Stomach (tissue), 19 donors: ENCODE data around the gene CST7. TPM values are rescaled to one million over a fixed set of nuclear protein-coding genes. Genes with fewer than 3 reads are reported as not detected.

ENCODE experiments used
- DNase-seq, 2 donors: peaks; one replicate each; pipeline versions ENCODE4 v3.0.0 to v3.0.0-alpha.2; 2013 to 2019
- H3K27ac ChIP-seq, 5 donors: fragments of 200-600 bp in 4 of 5; sonication (generic) in 4 of 5; one replicate each; pipeline ENCODE4 v1.5.1; 2013 to 2019; ENCODE audit warnings: mild to moderate bottlenecking in 1 of 5, moderate library complexity in 1 of 5
- H3K27me3 ChIP-seq, 3 donors: fragments of 200-600 bp; sonication (generic); one replicate each; pipeline ENCODE4 v1.5.1; 2017 to 2019; ENCODE audit warnings: mixed run types in 1 of 3
- H3K36me3 ChIP-seq, 4 donors: fragments of 200-600 bp; sonication (generic); 1 replicate in 3 of 4; 2 replicates in 1 of 4; pipeline ENCODE4 v1.5.1; 2016 to 2019
- H3K4me1 ChIP-seq, 4 donors: fragments of 200-600 bp; sonication (generic); one replicate each; pipeline ENCODE4 v1.5.1; 2016 to 2019
- H3K4me3 ChIP-seq, 4 donors: fragments of 200-600 bp; sonication (generic) in 3 of 4; one replicate each; pipeline ENCODE4 v1.5.1; 2016 to 2019; ENCODE audit warnings: mild to moderate bottlenecking in 1 of 4
- H3K9me3 ChIP-seq, 4 donors: fragments of 200-600 bp; sonication (generic); one replicate each; pipeline ENCODE4 v1.5.1; 2016 to 2019
- CTCF ChIP-seq, 7 experiments: fragments of 450-650 bp in 4 of 7; fragments of 200-600 bp in 3 of 7; sonication (generic) in 3 of 7; IDR thresholded peaks; one replicate each; pipeline ENCODE4 v1.5.1; 2016 to 2019; ENCODE audit warnings: antibody characterized with exemption in 7 of 7, control low read depth in 2 of 7, mild to moderate bottlenecking in 1 of 7
- EP300 ChIP-seq: sonication (generic); formaldehyde crosslinking; IDR thresholded peaks from one replicate; pipeline ENCODE4 v1.6.1; 2017; ENCODE audit warnings: antibody characterized with exemption
- POLR2A ChIP-seq, 4 donors: fragments of 450-650 bp; IDR thresholded peaks; one replicate each; pipeline ENCODE4 v1.6.1; 2016; ENCODE audit warnings: antibody characterized with exemption in 4 of 4, control low read depth in 2 of 4, mild to moderate bottlenecking in 1 of 4, moderate library complexity in 1 of 4
- POLR2AphosphoS5 ChIP-seq, 3 donors: sonication (generic); formaldehyde crosslinking; IDR thresholded peaks; one replicate each; pipeline ENCODE4 v1.6.1; 2016; ENCODE audit warnings: antibody characterized with exemption in 3 of 3
- WGBS, 5 donors: extraction: QIAGEN DNeasy Blood & Tissue Kit in 3 of 5; methylation state at CpG; one replicate each; pipeline versions ENCODE4 v1.1.5 to v1.1.7; 2013 to 2018; 5-methylcytosine and 5-hydroxymethylcytosine counted together
- intact Hi-C: fragments of 100-400 bp; cut with DNase I; formaldehyde crosslinking; loops from one replicate; pipeline ENCODE4 v1.15.1; 2023; ENCODE audit warnings: low total_unique reads
- long read RNA-seq, 10 donors: transcript quantifications; one replicate each; lab custom pipeline, GENCODE V29; 2026
- polyA plus RNA-seq, 3 donors: library from polyadenylated mRNA; stranded (reverse); fragments of 200-250 nt; gene quantifications; one replicate each; pipeline ENCODE4 v1.2.3, GENCODE V29; 2013
- total RNA-seq, 5 donors: library from RNA; depleted of rRNA; stranded (reverse); fragments of >200 nt; gene quantifications; one replicate each; pipeline versions ENCODE4 v1.1.0 to v1.2.3, GENCODE V29; 2014 to 2016
- donor health status: healthy with polysubstance abuse.
- donor health status: Bipolar disorder and iron deficiency.
- donor health status: healthy.

The CST7 gene
- total RNA-seq (1 to 10 TPM in 3 of 5 donors, under 1 TPM in 1, not detected in 1; 0.87 to 4.5 (median 2.0) TPM), polyA plus RNA-seq (1 to 10 TPM; 2.5 to 8.3 (median 4.9) TPM)
- long read RNA-seq, donor 1, result 0 reads
- long read RNA-seq, donor 2, result 0 reads
- long read RNA-seq, donor 3, result 0 reads
- long read RNA-seq, donor 4, result 0 reads
- long read RNA-seq, donor 5, result 0 reads
- long read RNA-seq, donor 6, partial matches to known transcripts, result 0 of 2 reads
- long read RNA-seq, donor 6, other reads (novel, unspliced or antisense), result 0 of 2 reads
- long read RNA-seq, donor 7, partial matches to known transcripts, result 12 of 12 reads
- long read RNA-seq, donor 7, other reads (novel, unspliced or antisense), result 0 of 12 reads
- long read RNA-seq, donor 8, partial matches to known transcripts, result 0 of 1 reads
- long read RNA-seq, donor 8, other reads (novel, unspliced or antisense), result 0 of 1 reads
- long read RNA-seq, donor 9, result 0 reads
- long read RNA-seq, donor 10, result 0 reads

GRCh38 chr20:24948939-24949679, at the start of gene CST7:
Gene CST7, plus strand, starts transcription at chr20:24949269. Its CDS starts 237 bp downstream, at chr20:24949506.
- TF ChIP-seq CTCF (IDR thresholded peaks at IDR 0.05) (no peak), EP300 (no peak), POLR2A (IDR thresholded peaks at IDR 0.05) (no peak), POLR2AphosphoS5 (IDR thresholded peaks at IDR 0.05) (no peak)
- peak within 1 kb of the TSS; percentile 9 to 38 (median 34) for H3K4me3 ChIP-seq
- 62 to 71% (median 70%) methylated on average over 12 to 20 of the region's 20 CpGs for WGBS, 5 donors

GRCh38 chr20:24906806-24907205, 42.3 kb upstream of the CST7 start:
- H3K4me3 ChIP-seq, result no peak overlapping the region
- DNase-seq, result no peak
- intact Hi-C loops, result no loop called here

More at GRCh38 chr20:24948939-24949679, at the start of gene CST7:
- Histone ChIP-seq H3K4me1 (peaks cover 0 to 9% (median 0%) of the 10 kb centered on the region in 4 donors), H3K36me3 (peaks cover 0 to 7% (median under 1%) of the 10 kb centered on the region in 4 donors), H3K9me3 (peaks cover 4 to 32% (median 10%) of the 10 kb centered on the region in 4 donors), H3K27me3 (peaks cover 0 to 14% (median 0%) of the 10 kb centered on the region in 3 donors), H3K27ac (peak within 1 kb of the TSS; percentile 50 to 74 (median 64))
- DNase-seq, result peak; percentile 49 to 71
- intact Hi-C loops, result no loop called here

GRCh38 chr20:24908642-24909041, 40.4 kb upstream of the CST7 start:
- 89 to 100% (median 93%) methylated on average over 1 of the region's 1 CpG for WGBS, 5 donors
- intact Hi-C loops, result no loop called here
- Histone ChIP-seq H3K4me1 (no peaks in the 10 kb centered on the region), H3K36me3 (no peaks in the 10 kb centered on the region), H3K4me3 (no peak overlapping the region), H3K27me3 (peaks cover 0 to 8% (median 0%) of the 10 kb centered on the region in 3 donors), H3K9me3 (peaks cover 0 to 27% (median 21%) of the 10 kb centered on the region in 4 donors), H3K27ac (no peak overlapping the region)
- TF ChIP-seq CTCF (IDR thresholded peaks at IDR 0.05) (no peak), EP300 (no peak), POLR2AphosphoS5 (IDR thresholded peaks at IDR 0.05) (no peak), POLR2A (IDR thresholded peaks at IDR 0.05) (no peak)
- DNase-seq, result no peak

More at GRCh38 chr20:24906806-24907205, 42.3 kb upstream of the CST7 start:
- H3K27ac ChIP-seq, result no peak overlapping the region
- H3K36me3 ChIP-seq, result no peaks in the 10 kb centered on the region
- no peaks in the 10 kb centered on the region for H3K4me1 ChIP-seq
- peaks cover 0 to 27% (median 21%) of the 10 kb centered on the region in 4 donors for H3K9me3 ChIP-seq
- no peaks in the 10 kb centered on the region for H3K27me3 ChIP-seq
- WGBS, 5 donors, result 13 to 94% (median 62%) methylated on average over 1 of the region's 1 CpG
- TF ChIP-seq POLR2A (IDR thresholded peaks at IDR 0.05) (no peak), POLR2AphosphoS5 (IDR thresholded peaks at IDR 0.05) (no peak), EP300 (no peak), CTCF (IDR thresholded peaks at IDR 0.05) (no peak)

GRCh38 chr20:24909086-24909780, 39.8 kb upstream of the CST7 start:
- no peak for DNase-seq
- H3K27me3 ChIP-seq, result peaks cover 0 to 8% (median 0%) of the 10 kb centered on the region in 3 donors
- no peaks in the 10 kb centered on the region for H3K4me1 ChIP-seq
- H3K9me3 ChIP-seq, result peaks cover 0 to 27% (median 21%) of the 10 kb centered on the region in 4 donors
- intact Hi-C loops, result no loop called here
- WGBS, 5 donors, result 81 to 85% (median 83%) methylated on average over 9 of the region's 9 CpGs
- H3K27ac ChIP-seq, result no peak overlapping the region
- no peak overlapping the region for H3K4me3 ChIP-seq
- no peaks in the 10 kb centered on the region for H3K36me3 ChIP-seq
- no peak for TF ChIP-seq CTCF (IDR thresholded peaks at IDR 0.05)
- TF ChIP-seq EP300, result no peak
- TF ChIP-seq POLR2AphosphoS5 (IDR thresholded peaks at IDR 0.05), result no peak
- TF ChIP-seq POLR2A (IDR thresholded peaks at IDR 0.05), result no peak
